GM19351 (cell line): ENCODE results near the gene DPP9.
"Not testable (repeated sequence)": the region's sequence is repeated elsewhere in the genome, so short reads cannot be mapped to it uniquely, and the experiment has no call there.

Source experiments
- ATAC-seq: cut with Tn5 transposase; IDR thresholded peaks from one replicate; pipeline ENCODE4 v1.9.1; 2021; ENCODE audit warnings: mild to moderate bottlenecking, moderate library complexity; ENCODE audit not compliant: unreplicated experiment

The DPP9 gene

GRCh38 chr19:4691373-4691772 lies 32.3 kb downstream of the DPP9 start:
- ATAC-seq: no peak

GRCh38 chr19:4690361-4690760 lies 33.3 kb downstream of the DPP9 start:
- ATAC-seq: no peak

DNA sequence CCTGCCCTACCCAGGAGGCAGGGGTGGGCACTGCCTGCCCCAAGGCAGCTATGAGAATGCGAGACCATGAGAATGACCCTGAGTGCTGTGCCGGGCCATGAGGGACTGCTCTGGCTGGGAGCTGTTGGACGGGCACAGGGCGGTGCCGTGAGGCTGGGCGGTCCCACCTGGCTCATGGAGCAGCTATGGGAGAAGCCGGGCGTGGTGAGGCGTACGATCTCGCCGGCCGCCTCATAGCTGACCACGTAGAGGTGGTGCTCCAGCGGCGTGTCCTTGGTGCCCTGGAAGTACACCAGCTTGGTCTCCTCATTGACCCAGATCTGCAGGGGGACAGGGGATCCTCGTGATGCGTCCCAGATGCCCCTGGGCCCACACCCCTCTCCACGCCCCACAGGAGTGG lies 34.2 kb downstream of the DPP9 start:
- ATAC-seq: no peak

DNA sequence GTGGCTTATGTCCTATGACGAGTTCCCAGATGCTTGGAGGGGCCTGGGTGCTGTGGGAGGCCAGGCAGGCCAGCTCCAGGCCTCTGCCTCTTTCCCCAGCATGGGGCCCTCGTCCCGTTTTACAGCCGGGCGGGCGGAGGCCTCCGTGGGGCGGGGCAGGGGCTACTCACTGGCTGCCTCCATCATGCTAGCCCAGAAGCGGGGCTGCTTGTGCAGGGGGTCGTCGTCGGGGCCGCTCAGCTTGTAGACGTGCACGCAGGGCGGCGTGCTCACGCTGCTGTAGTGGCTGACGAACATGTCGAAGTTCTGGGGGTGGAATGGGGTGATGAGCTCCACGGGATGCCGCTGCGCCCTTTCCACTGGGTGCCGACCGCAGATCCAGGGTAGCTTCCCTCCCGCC lies 35.1 kb downstream of the DPP9 start:
- no peak for ATAC-seq

DNA sequence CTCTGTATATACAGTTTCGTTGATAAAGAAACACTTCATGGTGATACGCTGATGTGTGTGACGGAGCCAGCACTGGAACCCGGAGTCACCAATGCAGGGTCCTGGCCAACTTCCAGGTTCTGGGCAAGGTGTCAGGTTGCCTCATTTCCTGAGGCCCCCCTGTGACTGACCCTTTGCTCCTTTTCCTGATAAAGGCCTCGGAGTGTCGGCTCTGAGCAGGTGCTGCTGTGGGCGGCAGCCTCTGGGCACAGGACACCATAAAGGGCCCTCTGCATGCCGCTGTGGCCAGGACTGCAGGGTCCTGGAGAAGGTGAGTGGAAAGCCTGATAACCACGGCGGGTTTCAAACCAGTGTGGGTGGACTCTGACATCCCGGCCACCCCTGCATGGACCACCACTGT lies 36.2 kb downstream of the DPP9 start:
- ATAC-seq: no peak

- no peak for ATAC-seq
Observed at GRCh38 chr19:4686700-4687099, 36.9 kb downstream of the DPP9 start.

DNA sequence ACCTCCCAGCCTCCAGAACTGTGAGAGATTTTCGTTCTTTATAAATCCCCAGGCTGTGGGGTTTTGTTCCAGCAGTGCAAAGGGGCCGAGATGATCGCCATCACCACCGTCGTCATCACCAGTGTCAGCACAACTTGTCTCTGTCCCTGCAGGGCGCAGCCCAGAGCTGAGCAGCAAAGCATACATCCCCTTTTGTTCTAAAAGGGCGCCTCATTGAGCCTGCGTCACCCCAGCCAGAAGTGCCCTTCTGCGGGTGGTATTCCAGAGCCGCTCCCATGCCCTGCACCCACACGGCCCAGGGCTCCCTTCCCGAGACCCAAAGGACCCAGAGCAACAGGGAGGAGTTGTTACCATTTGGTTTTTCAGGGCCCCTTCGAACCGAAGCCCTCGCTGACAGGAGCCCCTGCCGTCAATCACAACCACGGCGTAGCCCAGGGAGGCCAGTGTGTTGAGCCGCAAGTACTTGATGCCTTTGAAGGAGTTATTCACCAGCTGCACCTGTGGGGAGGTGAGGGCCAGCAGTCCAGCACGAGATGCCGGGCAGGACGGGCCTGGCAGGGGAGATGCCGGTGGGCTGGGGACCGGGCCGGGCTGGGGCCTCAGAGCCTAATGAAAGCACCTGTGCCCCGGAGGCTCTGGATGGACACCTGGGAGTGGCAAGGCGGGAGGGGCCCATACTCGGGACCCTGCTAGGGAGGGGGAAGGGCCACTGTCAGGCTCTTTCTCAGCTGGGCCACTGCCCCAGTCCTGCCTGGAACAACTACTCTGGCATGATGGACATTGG lies 39.1 kb downstream of the DPP9 start:
- ATAC-seq: no peak

- no peak for ATAC-seq
Observed at GRCh38 chr19:4682417-4683200, 41.0 kb downstream of the DPP9 start.

DNA sequence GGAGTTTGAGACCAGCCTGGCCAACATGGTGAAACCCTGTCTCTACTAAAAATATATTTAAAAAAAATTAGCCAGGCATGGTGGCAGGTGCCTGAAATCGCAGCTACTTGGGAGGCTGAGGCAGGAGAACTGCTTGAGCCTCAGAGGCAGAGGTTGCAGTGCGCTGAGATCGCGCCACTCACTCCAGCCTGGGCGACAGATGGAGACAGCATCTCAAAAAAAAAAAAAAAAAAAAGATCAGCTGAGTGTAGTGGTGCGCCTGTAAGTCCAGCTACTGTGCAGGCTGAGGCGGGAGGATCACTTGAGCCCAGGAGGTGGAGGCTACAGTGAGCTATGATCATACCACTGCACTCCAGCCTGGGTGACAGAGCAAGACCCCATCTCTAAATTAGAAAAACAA lies 43.6 kb downstream of the DPP9 start:
- not testable (repeated sequence) for ATAC-seq

- ATAC-seq: no peak
Observed at GRCh38 chr19:4678881-4679790, 44.5 kb downstream of the DPP9 start.

DNA sequence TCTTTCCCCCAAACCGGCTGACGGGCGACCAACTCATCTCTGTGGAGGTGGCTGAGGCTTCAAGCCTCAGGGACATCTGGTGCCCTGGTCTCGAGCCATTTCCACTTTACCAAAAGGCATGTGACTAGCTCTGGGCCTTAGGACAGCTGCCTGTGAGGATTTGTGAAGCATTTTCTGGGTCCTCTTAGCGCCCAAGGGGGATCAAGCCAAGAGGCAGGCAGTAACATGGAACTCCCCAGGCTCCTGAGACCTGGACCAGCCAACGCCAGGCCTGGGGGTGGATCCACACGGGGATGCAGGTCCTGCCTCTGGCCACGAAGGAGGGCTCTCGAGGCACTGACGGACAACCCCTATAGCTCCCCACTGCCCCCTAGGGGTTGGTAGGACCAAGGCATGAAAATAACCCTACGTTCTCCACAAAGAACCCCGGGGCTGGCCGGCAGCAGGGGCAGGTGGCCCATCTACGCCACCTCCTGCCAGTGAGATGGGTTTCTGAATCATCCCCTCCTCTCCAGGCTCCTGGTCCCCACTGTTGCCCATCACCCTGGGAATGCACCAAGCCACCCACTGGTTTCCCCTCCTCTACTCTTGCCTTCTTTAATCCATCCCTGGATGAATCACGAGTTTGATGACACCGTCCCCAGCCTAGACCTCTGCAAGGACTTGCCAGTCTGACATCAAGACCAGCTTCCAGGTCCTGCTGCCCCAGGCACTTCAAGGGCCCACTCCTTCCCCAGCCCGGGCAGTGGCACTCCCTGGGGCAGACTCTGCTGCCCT lies 46.5 kb downstream of the DPP9 start:
- no peak for ATAC-seq

DNA sequence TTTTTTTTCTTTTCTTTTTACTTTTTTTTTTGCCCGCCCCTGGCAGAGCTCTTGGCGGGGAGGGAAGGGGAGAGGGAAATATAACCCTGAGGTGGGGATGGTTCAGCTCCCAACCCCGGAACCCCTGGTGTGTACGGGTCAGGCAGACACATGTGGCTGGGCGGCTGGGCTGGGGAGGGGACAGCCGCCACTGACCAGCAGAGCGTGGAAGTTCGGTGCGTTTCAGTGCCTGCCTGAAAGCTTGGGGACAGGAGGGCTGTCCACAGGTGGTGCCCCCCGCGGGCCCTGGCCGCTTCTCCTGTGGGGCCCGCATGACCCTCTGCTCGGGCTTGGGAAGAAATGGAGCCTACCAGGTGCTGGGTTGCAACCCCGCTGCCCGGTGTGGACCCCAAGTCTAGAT lies 48.3 kb downstream of the DPP9 start:
- no peak for ATAC-seq

DNA sequence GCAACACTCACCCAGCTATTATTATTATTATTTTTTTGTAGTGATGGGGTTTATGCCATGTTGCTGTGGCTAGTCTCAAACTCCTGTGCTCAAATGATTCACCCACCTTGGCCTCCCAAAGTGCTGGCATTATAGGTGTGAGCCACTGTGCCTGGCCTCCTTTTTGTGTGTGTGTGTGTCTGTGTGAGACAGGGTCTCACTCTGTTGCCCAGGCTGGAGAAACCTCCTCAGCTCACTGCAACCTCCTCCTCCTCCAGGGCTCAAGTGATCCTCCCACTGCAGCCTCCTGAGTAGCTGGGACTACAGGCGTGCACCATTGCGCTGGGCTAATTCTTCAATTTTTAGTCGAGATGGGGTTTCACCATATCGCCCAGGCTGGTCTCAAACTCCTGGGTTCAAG lies 49.9 kb downstream of the DPP9 start:
- ATAC-seq: no peak

- ATAC-seq: no peak
Observed at GRCh38 chr19:4673216-4673615, 50.4 kb downstream of the DPP9 start.

- ATAC-seq: no peak
Observed at GRCh38 chr19:4671185-4671851, 52.3 kb downstream of the DPP9 start.

- ATAC-seq: peak; percentile 78
Observed at GRCh38 chr19:4669723-4670480, 53.7 kb downstream of the DPP9 start, which contains the start of gene MYDGF. TSS of gene MYDGF (minus strand) at chr19:4670342. CDS start at chr19:4670334, 8 bp downstream.

DNA sequence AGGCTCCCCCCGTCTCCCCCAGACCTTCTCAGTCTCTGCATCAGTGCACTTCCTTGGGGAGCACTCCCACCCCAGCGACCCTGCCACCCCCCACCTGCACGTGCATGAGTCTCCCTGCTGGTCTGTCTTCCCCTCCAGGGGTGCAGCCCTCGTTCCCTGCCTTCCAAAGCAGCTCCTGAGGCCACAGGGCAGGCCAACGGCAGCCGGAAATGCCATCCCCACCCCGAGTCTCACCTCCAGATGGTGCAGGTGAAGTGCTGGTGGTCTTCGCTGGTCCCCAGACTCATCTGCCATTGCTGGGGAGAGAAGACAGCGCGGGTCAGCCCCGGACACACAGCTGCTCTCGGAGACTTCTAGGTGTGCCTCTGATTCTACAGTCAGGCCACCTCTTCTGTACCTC lies 59.0 kb downstream of the DPP9 start:
- ATAC-seq: no peak

DNA sequence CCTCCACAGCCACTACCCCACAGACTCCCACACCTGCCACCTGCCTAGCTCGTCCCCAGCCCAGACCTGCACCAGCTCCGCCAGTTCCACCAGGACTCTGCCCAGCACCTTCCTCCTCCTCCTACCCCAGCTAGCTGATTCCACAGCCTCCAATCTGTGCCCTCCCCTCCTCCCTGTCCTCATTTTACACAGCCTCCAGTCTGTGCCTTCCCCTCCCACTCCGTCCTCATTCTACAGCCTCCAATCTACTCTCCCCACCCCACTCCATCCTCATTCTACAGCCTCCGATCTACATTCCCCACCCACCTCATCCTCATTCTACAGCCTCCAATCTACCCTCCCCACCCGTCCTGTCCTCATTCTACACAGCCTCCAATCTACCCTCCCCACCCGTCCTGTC lies 60.8 kb downstream of the DPP9 start:
- ATAC-seq: no peak

DNA sequence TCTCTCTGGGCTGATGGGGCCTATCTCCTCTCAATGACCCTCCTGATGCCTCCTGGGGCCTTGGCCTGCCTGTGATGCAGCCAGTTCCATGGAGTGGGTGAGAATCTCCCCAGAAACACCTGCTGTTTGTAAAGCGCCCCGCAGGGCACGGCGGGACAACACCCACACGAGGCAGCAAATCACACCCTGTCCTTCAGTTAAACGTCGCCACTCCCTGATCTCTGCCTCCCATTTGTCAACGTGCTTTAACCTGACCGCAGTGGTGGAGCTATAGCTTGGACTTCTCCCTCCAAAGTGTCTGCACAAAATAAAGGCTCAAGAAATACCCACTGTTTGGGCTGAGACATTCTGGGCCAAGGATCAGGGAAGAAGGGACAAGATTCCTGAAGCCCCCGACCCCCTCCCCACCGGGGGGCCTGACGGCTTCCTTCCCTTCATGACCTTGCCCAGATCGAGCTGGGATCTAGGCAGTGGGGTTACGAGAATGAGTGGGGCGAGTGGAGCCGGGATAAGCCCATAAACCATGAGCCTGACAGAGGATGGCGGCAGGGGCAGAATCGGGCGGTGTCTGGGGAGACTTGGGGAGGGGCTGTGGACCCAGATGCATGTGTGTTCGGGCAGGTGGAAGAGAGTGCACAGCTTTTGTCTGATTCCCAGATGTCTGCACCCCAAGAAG lies 61.5 kb downstream of the DPP9 start:
- no peak for ATAC-seq
